Measurements from ENCODE around the gene TBC1D9. TPM values are rescaled to one million over a fixed set of nuclear protein-coding genes. Genes with fewer than 3 reads are reported as not detected.

Gene TBC1D9
- total RNA-seq, 1 donor from 2014 or later: 22.4 TPM

- Histone ChIP-seq H3K9ac (ENCODE audit: low read depth in 1 of 3, low read length in 3 of 3) (no peak overlapping the region), H3K27ac (ENCODE audit: low read depth, low read length) (no peak overlapping the region), H3K36me3 (ENCODE audit: control insufficient read depth in 3 of 3, insufficient read depth in 3 of 3, low read length in 3 of 3) (peaks cover 0 to 15% (median 8%) of the 10 kb centered on the region in 3 donors), H3K9me3 (ENCODE audit: control insufficient read depth in 3 of 3, low read length in 3 of 3) (no peaks in the 10 kb centered on the region), H3K27me3 (ENCODE audit: control insufficient read depth in 3 of 3, insufficient read depth in 3 of 3, low read length in 3 of 3) (no peaks in the 10 kb centered on the region), H3K4me3 (ENCODE audit: low read length in 3 of 3) (no peak overlapping the region), H3K4me1 (ENCODE audit: control insufficient read depth in 3 of 3, insufficient read depth in 3 of 3, low read length in 3 of 3) (no peaks in the 10 kb centered on the region)
Observed at GRCh38 chr4:140659943-140660700, 96.1 kb downstream of the TBC1D9 start.

DNA sequence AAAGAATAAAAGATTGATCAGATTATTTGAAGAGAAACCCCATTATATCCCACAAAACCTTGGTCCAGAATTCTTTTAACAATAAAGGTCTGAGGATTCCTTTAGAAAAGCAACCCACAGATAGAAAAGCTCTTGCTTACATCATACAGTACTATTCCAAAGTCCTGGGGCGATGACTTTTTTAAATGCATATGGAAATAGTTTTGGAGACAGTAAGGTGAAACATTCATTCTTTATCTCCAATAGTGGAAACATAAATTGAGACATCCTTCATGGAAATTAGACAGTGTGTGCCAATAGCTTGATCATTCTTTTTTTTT lies 101.7 kb downstream of the TBC1D9 start:
- Histone ChIP-seq H3K9me3 (ENCODE audit: control insufficient read depth in 3 of 3, low read length in 3 of 3) (no peaks in the 10 kb centered on the region), H3K4me1 (ENCODE audit: control insufficient read depth in 3 of 3, insufficient read depth in 3 of 3, low read length in 3 of 3) (no peaks in the 10 kb centered on the region), H3K4me3 (ENCODE audit: low read length in 3 of 3) (no peak overlapping the region), H3K27me3 (ENCODE audit: control insufficient read depth in 3 of 3, insufficient read depth in 3 of 3, low read length in 3 of 3) (no peaks in the 10 kb centered on the region), H3K27ac (ENCODE audit: low read depth, low read length) (no peak overlapping the region), H3K36me3 (ENCODE audit: control insufficient read depth in 3 of 3, insufficient read depth in 3 of 3, low read length in 3 of 3) (peaks cover 0 to 7% (median 6%) of the 10 kb centered on the region in 3 donors), H3K9ac (ENCODE audit: low read depth in 1 of 3, low read length in 3 of 3) (no peak overlapping the region)

- H3K4me1 ChIP-seq (ENCODE audit: control insufficient read depth in 3 of 3, insufficient read depth in 3 of 3, low read length in 3 of 3): no peaks in the 10 kb centered on the region
- H3K27ac ChIP-seq (ENCODE audit: low read depth, low read length): no peak overlapping the region
- H3K4me3 ChIP-seq (ENCODE audit: low read length in 3 of 3): no peak overlapping the region
- no peak overlapping the region for H3K9ac ChIP-seq (ENCODE audit: low read depth in 1 of 3, low read length in 3 of 3)
- peaks cover 0 to 7% (median 6%) of the 10 kb centered on the region in 3 donors for H3K36me3 ChIP-seq (ENCODE audit: control insufficient read depth in 3 of 3, insufficient read depth in 3 of 3, low read length in 3 of 3)
- no peaks in the 10 kb centered on the region for H3K27me3 ChIP-seq (ENCODE audit: control insufficient read depth in 3 of 3, insufficient read depth in 3 of 3, low read length in 3 of 3)
- H3K9me3 ChIP-seq (ENCODE audit: control insufficient read depth in 3 of 3, low read length in 3 of 3): no peaks in the 10 kb centered on the region
Observed at GRCh38 chr4:140653718-140654494, 102.3 kb downstream of the TBC1D9 start.

GRCh38 chr4:140652601-140653000 lies 103.6 kb downstream of the TBC1D9 start:
- Histone ChIP-seq H3K9ac (ENCODE audit: low read depth in 1 of 3, low read length in 3 of 3) (no peak overlapping the region), H3K27me3 (ENCODE audit: control insufficient read depth in 3 of 3, insufficient read depth in 3 of 3, low read length in 3 of 3) (no peaks in the 10 kb centered on the region), H3K27ac (ENCODE audit: low read depth, low read length) (no peak overlapping the region), H3K9me3 (ENCODE audit: control insufficient read depth in 3 of 3, low read length in 3 of 3) (no peaks in the 10 kb centered on the region), H3K4me3 (ENCODE audit: low read length in 3 of 3) (no peak overlapping the region), H3K36me3 (ENCODE audit: control insufficient read depth in 3 of 3, insufficient read depth in 3 of 3, low read length in 3 of 3) (peaks cover 0 to 3% (median 3%) of the 10 kb centered on the region in 3 donors), H3K4me1 (ENCODE audit: control insufficient read depth in 3 of 3, insufficient read depth in 3 of 3, low read length in 3 of 3) (no peaks in the 10 kb centered on the region)

- Histone ChIP-seq H3K27ac (ENCODE audit: low read depth, low read length) (no peak overlapping the region), H3K4me3 (ENCODE audit: low read length in 3 of 3) (no peak overlapping the region), H3K9ac (ENCODE audit: low read depth in 1 of 3, low read length in 3 of 3) (no peak overlapping the region), H3K27me3 (ENCODE audit: control insufficient read depth in 3 of 3, insufficient read depth in 3 of 3, low read length in 3 of 3) (no peaks in the 10 kb centered on the region), H3K9me3 (ENCODE audit: control insufficient read depth in 3 of 3, low read length in 3 of 3) (no peaks in the 10 kb centered on the region), H3K4me1 (ENCODE audit: control insufficient read depth in 3 of 3, insufficient read depth in 3 of 3, low read length in 3 of 3) (no peaks in the 10 kb centered on the region), H3K36me3 (ENCODE audit: control insufficient read depth in 3 of 3, insufficient read depth in 3 of 3, low read length in 3 of 3) (peaks cover 0 to 7% (median 4%) of the 10 kb centered on the region in 3 donors)
Observed at GRCh38 chr4:140648716-140649308, 107.4 kb downstream of the TBC1D9 start.

DNA sequence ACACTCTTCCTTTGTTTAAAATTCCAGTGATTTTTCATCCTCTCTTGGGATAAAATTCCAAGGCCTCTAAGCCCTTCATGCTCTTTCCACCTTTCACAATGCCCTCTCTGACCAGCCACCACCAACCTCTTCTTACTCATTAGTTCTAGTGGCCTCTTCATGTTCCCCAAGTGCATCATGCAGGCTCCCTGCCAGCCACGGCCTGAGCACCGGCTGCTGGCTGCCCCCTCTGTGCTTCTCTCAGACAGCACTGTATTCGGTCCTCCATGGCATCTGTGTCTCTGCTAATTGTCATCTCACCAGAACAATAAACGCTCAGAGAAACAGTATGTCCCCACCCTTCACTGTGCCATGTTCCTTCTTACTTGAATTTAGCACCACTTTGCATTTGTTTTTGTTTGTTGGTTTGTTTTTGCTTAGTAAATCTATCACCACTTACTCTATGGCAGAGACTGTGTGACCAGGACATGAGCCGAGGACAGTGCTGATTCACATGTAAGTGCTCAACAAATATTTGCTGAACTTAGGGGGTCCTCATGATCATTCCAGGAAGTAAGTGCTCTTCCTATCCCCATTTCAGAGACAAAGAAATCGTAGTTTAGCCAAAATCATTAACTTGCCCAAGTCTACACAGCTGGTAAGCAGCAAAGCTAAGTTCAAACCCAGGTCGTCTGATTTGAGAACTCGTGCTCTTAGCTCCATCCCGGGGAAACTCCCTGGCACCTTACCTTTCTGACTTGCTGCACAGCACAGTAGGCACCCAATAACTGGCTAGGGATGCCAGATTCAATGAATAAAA lies 110.4 kb downstream of the TBC1D9 start:
- Histone ChIP-seq H3K27me3 (ENCODE audit: control insufficient read depth in 3 of 3, insufficient read depth in 3 of 3, low read length in 3 of 3) (no peaks in the 10 kb centered on the region), H3K4me1 (ENCODE audit: control insufficient read depth in 3 of 3, insufficient read depth in 3 of 3, low read length in 3 of 3) (no peaks in the 10 kb centered on the region), H3K4me3 (ENCODE audit: low read length in 3 of 3) (no peak overlapping the region), H3K27ac (ENCODE audit: low read depth, low read length) (no peak overlapping the region), H3K36me3 (ENCODE audit: control insufficient read depth in 3 of 3, insufficient read depth in 3 of 3, low read length in 3 of 3) (peaks cover 0 to 7% (median 2%) of the 10 kb centered on the region in 3 donors), H3K9me3 (ENCODE audit: control insufficient read depth in 3 of 3, low read length in 3 of 3) (no peaks in the 10 kb centered on the region), H3K9ac (ENCODE audit: low read depth in 1 of 3, low read length in 3 of 3) (no peak overlapping the region)

DNA sequence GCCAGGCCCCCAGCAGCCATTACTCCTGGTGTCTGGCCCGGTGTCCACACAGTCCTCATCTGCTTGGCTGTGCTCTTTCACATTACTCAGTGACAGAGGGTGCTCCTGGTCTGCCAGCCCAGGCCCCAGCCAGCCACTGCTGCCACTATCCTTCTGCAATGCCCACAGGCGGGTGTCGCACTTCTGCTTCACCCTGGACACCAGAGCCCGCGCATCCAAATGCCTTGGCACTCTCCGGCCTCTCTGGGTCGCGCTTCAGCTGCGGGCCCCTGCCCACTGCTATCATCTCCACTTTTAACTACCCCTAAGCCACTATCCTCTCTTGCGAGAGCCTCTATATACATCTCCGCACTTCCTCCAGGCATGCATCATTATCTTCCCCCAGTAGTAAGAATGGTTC lies 111.0 kb downstream of the TBC1D9 start:
- H3K4me3 ChIP-seq (ENCODE audit: low read length in 3 of 3): no peak overlapping the region
- H3K27me3 ChIP-seq (ENCODE audit: control insufficient read depth in 3 of 3, insufficient read depth in 3 of 3, low read length in 3 of 3): no peaks in the 10 kb centered on the region
- H3K9ac ChIP-seq (ENCODE audit: low read depth in 1 of 3, low read length in 3 of 3): no peak overlapping the region
- no peaks in the 10 kb centered on the region for H3K9me3 ChIP-seq (ENCODE audit: control insufficient read depth in 3 of 3, low read length in 3 of 3)
- peaks cover 0 to 7% (median 2%) of the 10 kb centered on the region in 3 donors for H3K36me3 ChIP-seq (ENCODE audit: control insufficient read depth in 3 of 3, insufficient read depth in 3 of 3, low read length in 3 of 3)
- H3K4me1 ChIP-seq (ENCODE audit: control insufficient read depth in 3 of 3, insufficient read depth in 3 of 3, low read length in 3 of 3): no peaks in the 10 kb centered on the region
- H3K27ac ChIP-seq (ENCODE audit: low read depth, low read length): no peak overlapping the region

DNA sequence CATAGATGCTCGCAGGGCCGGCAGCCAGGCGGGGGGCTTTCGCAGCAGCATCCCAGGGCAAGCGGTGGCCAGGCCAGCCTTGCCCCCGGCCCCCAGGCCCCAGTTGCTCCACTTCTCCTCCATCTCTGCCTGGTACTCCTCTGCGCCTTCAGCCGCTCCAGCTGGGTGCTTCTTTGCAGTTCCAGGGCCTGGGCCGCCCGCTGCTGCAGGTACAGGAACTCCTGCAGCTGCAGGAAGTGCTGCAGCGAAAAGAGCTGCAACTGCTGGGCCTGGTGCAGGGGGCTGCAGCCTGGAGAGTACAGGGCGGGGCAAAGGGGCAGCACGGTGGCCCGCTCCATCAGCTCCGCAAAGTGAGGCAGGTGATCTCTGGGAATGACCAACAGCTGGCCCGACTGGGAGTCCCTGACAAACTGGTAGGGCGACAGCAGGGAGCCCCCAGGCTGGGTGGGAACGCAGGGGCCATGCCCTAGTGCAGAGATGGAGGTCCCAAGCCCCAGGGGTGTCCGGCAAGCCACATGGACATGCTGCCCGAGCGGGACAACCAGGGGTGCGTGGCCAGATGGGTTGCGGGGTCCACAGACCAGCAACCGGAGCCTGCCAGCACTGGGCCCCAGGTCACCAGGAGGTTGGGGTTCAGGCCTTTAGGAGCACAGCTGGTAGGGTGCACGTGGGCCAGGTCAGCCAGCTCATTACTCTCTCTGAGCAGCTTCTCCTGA lies 111.6 kb downstream of the TBC1D9 start:
- H3K4me3 ChIP-seq (ENCODE audit: low read length in 3 of 3): no peak overlapping the region
- peaks cover 0 to 7% (median 2%) of the 10 kb centered on the region in 3 donors for H3K36me3 ChIP-seq (ENCODE audit: control insufficient read depth in 3 of 3, insufficient read depth in 3 of 3, low read length in 3 of 3)
- H3K27me3 ChIP-seq (ENCODE audit: control insufficient read depth in 3 of 3, insufficient read depth in 3 of 3, low read length in 3 of 3): no peaks in the 10 kb centered on the region
- H3K27ac ChIP-seq (ENCODE audit: low read depth, low read length): no peak overlapping the region
- H3K9ac ChIP-seq (ENCODE audit: low read depth in 1 of 3, low read length in 3 of 3): no peak overlapping the region
- H3K4me1 ChIP-seq (ENCODE audit: control insufficient read depth in 3 of 3, insufficient read depth in 3 of 3, low read length in 3 of 3): no peaks in the 10 kb centered on the region
- no peaks in the 10 kb centered on the region for H3K9me3 ChIP-seq (ENCODE audit: control insufficient read depth in 3 of 3, low read length in 3 of 3)

GRCh38 chr4:140643571-140644055 lies 112.6 kb downstream of the TBC1D9 start:
- peaks cover 0 to 7% (median 2%) of the 10 kb centered on the region in 3 donors for H3K36me3 ChIP-seq (ENCODE audit: control insufficient read depth in 3 of 3, insufficient read depth in 3 of 3, low read length in 3 of 3)

More at GRCh38 chr4:140643571-140644055, 112.6 kb downstream of the TBC1D9 start:
- H3K9me3 ChIP-seq (ENCODE audit: control insufficient read depth in 3 of 3, low read length in 3 of 3): no peaks in the 10 kb centered on the region
- H3K4me3 ChIP-seq (ENCODE audit: low read length in 3 of 3): no peak overlapping the region
- H3K27ac ChIP-seq (ENCODE audit: low read depth, low read length): no peak overlapping the region
- H3K4me1 ChIP-seq (ENCODE audit: control insufficient read depth in 3 of 3, insufficient read depth in 3 of 3, low read length in 3 of 3): no peaks in the 10 kb centered on the region
- H3K27me3 ChIP-seq (ENCODE audit: control insufficient read depth in 3 of 3, insufficient read depth in 3 of 3, low read length in 3 of 3): no peaks in the 10 kb centered on the region
- no peak overlapping the region for H3K9ac ChIP-seq (ENCODE audit: low read depth in 1 of 3, low read length in 3 of 3)

Data from skeletal muscle tissue (tissue), 4 donors.